ENCODE results near the gene ANK2. TPM values are rescaled to one million over a fixed set of nuclear protein-coding genes. Genes with fewer than 3 reads are reported as not detected.

The ANK2 gene
- total and polyA plus RNA-seq, 2 of the 13 experiments (the other 11 are each of a cell fraction or from before 2014, with no cell fraction given), result 2.7 to 15.1 TPM

- Histone ChIP-seq H3K79me2 (ENCODE audit: insufficient read depth, low read length) (no peaks in the 10 kb centered on the region), H4K20me1 (ENCODE audit: insufficient read depth, low read length) (no peaks in the 10 kb centered on the region), H3K9ac (ENCODE audit: insufficient read depth, low read depth, low read length) (no peak overlapping the region), H3K27me3 (ENCODE audit: control insufficient read depth in 1 of 2, insufficient read depth in 2 of 2, low read length in 2 of 2) (no peaks in the 10 kb centered on the region; a peak in 1 of 5 replicates), H3K4me1 (ENCODE audit: insufficient read depth, low read length) (peaks cover 39% of the 10 kb centered on the region), H3K4me3 (replicated peaks in 1 of 3; ENCODE audit: insufficient read depth in 1 of 3, low read depth in 2 of 3, low read length in 3 of 3) (no peak overlapping the region), H3K36me3 (replicated peaks in 1 of 2; ENCODE audit: control insufficient read depth in 1 of 2, insufficient read depth in 2 of 2, low read length in 2 of 2) (no peaks in the 10 kb centered on the region), H3K4me2 (ENCODE audit: low read depth, low read length) (no peak overlapping the region), H3K27ac (ENCODE audit: extremely low read length, insufficient read depth, low read length) (no peak overlapping the region), H3K9me3 (ENCODE audit: low read length) (no peaks in the 10 kb centered on the region), H2AFZ (ENCODE audit: low read length) (no peak overlapping the region)
- intact Hi-C loops (cut with micrococcal nuclease; ENCODE audit: unreplicated experiment) (no loop called here), in situ Hi-C loops (cut with HindIII; ENCODE audit: extremely low pct_ligation_motif_present, low pct_unique_long_range_greater_than_20kb) (loop anchor here (5.0 kb wide), 1 partner anchor 47 kb away; no protein-coding TSS in a partner anchor)
- DNase-seq (ENCODE audit: low spot score) (no peak), FAIRE-seq (no peak), ATAC-seq (no peak)
- no TSS peak for BruUV-seq (replicated peaks)
- no peak for TF ChIP-seq NR3C1 (CRISPR knock-in tag; IDR thresholded peaks at IDR 0.05)
- 53% methylated on average over 1 of the region's 1 CpG for WGBS (ENCODE audit: low lambda C conversion rate)
- POLR2A ChIA-PET, result no interaction called here
- CTCF ChIA-PET (ENCODE audit: low intra/inter-chr PET ratio, low total read pairs), result interaction anchor here (2.7 kb wide), 1 partner anchor 48 kb away, joined by 28 read pairs; no protein-coding TSS in a partner anchor
Observed at GRCh38 chr4:113154281-113154680, 104.8 kb downstream of the ANK2 start.

- no peaks in the 10 kb centered on the region for H3K9me3 ChIP-seq (ENCODE audit: low read length)
- WGBS (ENCODE audit: low lambda C conversion rate), result 55% methylated on average over 3 of the region's 3 CpGs
- H2AFZ ChIP-seq (ENCODE audit: low read length), result no peak overlapping the region
- H3K4me3 ChIP-seq (replicated peaks in 1 of 3; ENCODE audit: insufficient read depth in 1 of 3, low read depth in 2 of 3, low read length in 3 of 3), result no peak overlapping the region
- in situ Hi-C loops (cut with HindIII; ENCODE audit: extremely low pct_ligation_motif_present, low pct_unique_long_range_greater_than_20kb) (no loop called here), intact Hi-C loops (cut with micrococcal nuclease; ENCODE audit: unreplicated experiment) (no loop called here)
- ChIA-PET POLR2A (no interaction called here), CTCF (ENCODE audit: low intra/inter-chr PET ratio, low total read pairs) (no interaction called here)
- no peaks in the 10 kb centered on the region; a peak in 1 of 5 replicates for H3K27me3 ChIP-seq (ENCODE audit: control insufficient read depth in 1 of 2, insufficient read depth in 2 of 2, low read length in 2 of 2)
- H3K27ac ChIP-seq (ENCODE audit: extremely low read length, insufficient read depth, low read length), result no peak overlapping the region
- H4K20me1 ChIP-seq (ENCODE audit: insufficient read depth, low read length), result no peaks in the 10 kb centered on the region
- no peaks in the 10 kb centered on the region for H3K79me2 ChIP-seq (ENCODE audit: insufficient read depth, low read length)
- no peak overlapping the region for H3K4me2 ChIP-seq (ENCODE audit: low read depth, low read length)
- H3K36me3 ChIP-seq (replicated peaks in 1 of 2; ENCODE audit: control insufficient read depth in 1 of 2, insufficient read depth in 2 of 2, low read length in 2 of 2), result no peaks in the 10 kb centered on the region
- ATAC-seq, result no peak
- no peak for FAIRE-seq
- peaks cover 20% of the 10 kb centered on the region for H3K4me1 ChIP-seq (ENCODE audit: insufficient read depth, low read length)
- no peak overlapping the region for H3K9ac ChIP-seq (ENCODE audit: insufficient read depth, low read depth, low read length)
- no TSS peak for BruUV-seq (replicated peaks)
- DNase-seq (ENCODE audit: low spot score), result no peak
- TF ChIP-seq NFKB2 (CRISPR knock-in tag; IDR thresholded peaks at IDR 0.05; ENCODE audit: borderline replicate concordance), result no peak
- no peak for TF ChIP-seq ELF1 (CRISPR knock-in tag; IDR thresholded peaks at IDR 0.05)
- TF ChIP-seq RORA (CRISPR knock-in tag; IDR thresholded peaks at IDR 0.05), result no peak
- TF ChIP-seq ZNF597 (CRISPR knock-in tag; IDR thresholded peaks at IDR 0.05), result no peak
- TF ChIP-seq REXO4 (CRISPR knock-in tag; IDR thresholded peaks at IDR 0.05; ENCODE audit: borderline replicate concordance), result no peak
- TF ChIP-seq FOXO1 (CRISPR knock-in tag; IDR thresholded peaks at IDR 0.05), result no peak
- TF ChIP-seq ZNF318 (CRISPR knock-in tag; IDR thresholded peaks at IDR 0.05), result no peak
- no peak for TF ChIP-seq ZNF24 (IDR thresholded peaks at IDR 0.05)
Observed at GRCh38 chr4:113157086-113157857, 107.8 kb downstream of the ANK2 start.
